ENCODE data around the gene ZNF311. TPM values are rescaled to one million over a fixed set of nuclear protein-coding genes. Genes with fewer than 3 reads are reported as not detected.
A peak's percentile ranks its signal among the peaks of the same experiment; 100 is the strongest.

Gene ZNF311
- total and polyA plus RNA-seq, 9 of the 15 experiments (the other 6 are each of a cell fraction or from before 2014, with no cell fraction given), result 5.1 to 10.0 (median 7.5) TPM

DNA sequence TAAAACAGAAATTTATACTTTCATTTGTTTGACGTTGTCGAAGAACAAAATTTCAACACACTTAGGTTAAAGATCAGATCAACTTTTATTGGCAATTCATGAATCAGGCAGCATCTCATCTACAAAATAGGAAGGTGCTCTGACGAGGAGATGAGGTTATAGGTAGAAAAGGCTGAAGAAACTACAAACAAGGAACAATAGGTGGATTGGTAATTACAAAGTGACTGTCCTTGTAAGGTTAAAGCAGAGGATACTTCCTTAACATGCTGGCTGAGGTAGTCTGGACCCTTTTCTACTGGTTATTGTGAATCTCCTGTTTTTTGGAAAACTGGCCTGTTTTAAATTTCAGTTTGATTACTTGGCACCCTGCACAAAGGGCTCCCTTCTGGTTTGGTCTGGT is 48.8 kb downstream of the ZNF311 start (continued):
- TF ChIP-seq ZNF384 (IDR thresholded peaks at IDR 0.05; ENCODE audit: low read depth, low read length) (no peak), ZNF41 (CRISPR knock-in tag; conservative IDR thresholded peaks at IDR 0.05) (no peak), IRF1 (CRISPR knock-in tag; IDR thresholded peaks at IDR 0.05; ENCODE audit: borderline replicate concordance) (no peak), TEAD2 (tag; IDR thresholded peaks at IDR 0.05) (no peak), PHB2 (IDR thresholded peaks at IDR 0.05; ENCODE audit: low read depth) (no peak), HDAC2 (IDR thresholded peaks at IDR 0.05) (no peak), ZNF445 (CRISPR knock-in tag; IDR thresholded peaks at IDR 0.05; ENCODE audit: low read depth) (no peak), ETV1 (tag; conservative IDR thresholded peaks at IDR 0.05; ENCODE audit: low read depth) (no peak), ZBTB40 (IDR thresholded peaks at IDR 0.05) (peak; percentile 20; the same call in 1 of the 2 replicates), ZBTB40 (CRISPR knock-in tag; IDR thresholded peaks at IDR 0.05) (no peak), RBM34 (IDR thresholded peaks at IDR 0.05; ENCODE audit: borderline replicate concordance, insufficient read depth, low read length) (no peak), FOXK2 (conservative IDR thresholded peaks at IDR 0.05 in 1 of 2, IDR thresholded peaks at IDR 0.05 in 1 of 2; ENCODE audit: low read depth in 2 of 2) (peak in 1 of 2 experiments; percentile 23; a peak in 1 of 4 replicates), ZNF75A (CRISPR knock-in tag; IDR thresholded peaks at IDR 0.05) (no peak), ELF4 (CRISPR knock-in tag; IDR thresholded peaks at IDR 0.05) (no peak), RBFOX2 (IDR thresholded peaks at IDR 0.05; ENCODE audit: low read depth, low read length) (no peak), IRF2 (CRISPR knock-in tag; IDR thresholded peaks at IDR 0.05) (no peak), CBFA2T2 (conservative IDR thresholded peaks at IDR 0.05) (no peak), MYBL2 (IDR thresholded peaks at IDR 0.05; ENCODE audit: low read depth) (no peak), MYBL2 (CRISPR knock-in tag; IDR thresholded peaks at IDR 0.05; ENCODE audit: borderline replicate concordance) (no peak)
